H1 (cell line): ENCODE results near the gene ARID4B. TPM values are rescaled to one million over a fixed set of nuclear protein-coding genes. Genes with fewer than 3 reads are reported as not detected.

Experiments
- CHD1 ChIP-seq: IDR thresholded peaks from 2 replicates; pipeline ENCODE4 v1.6.1; 2012; ENCODE audit warnings: low read depth, low read length, improper control_type of control experiment
- CREB1 ChIP-seq: IDR thresholded peaks from 2 replicates; pipeline ENCODE4 v1.6.1; 2012; ENCODE audit warnings: inconsistent platforms
- JUN ChIP-seq: IDR thresholded peaks from 2 replicates; pipeline ENCODE4 v1.6.1; 2011; ENCODE audit warnings: low read depth, mild to moderate bottlenecking, improper control_type of control experiment, low read length
- KDM1A ChIP-seq: fragments of 200-600, 300-600 bp; sonication (generic); IDR thresholded peaks from 2 replicates; pipeline ENCODE4 v1.7.1; 2016; ENCODE audit warnings: mild to moderate bottlenecking, low read length, borderline replicate concordance
- NANOG ChIP-seq: IDR thresholded peaks from 2 replicates; pipeline ENCODE4 v1.6.1; 2011; ENCODE audit warnings: low read length, low read depth, mild to moderate bottlenecking, inconsistent platforms; ENCODE audit not compliant: insufficient read depth, poor library complexity, severe bottlenecking
- RXRA ChIP-seq: IDR thresholded peaks from 2 replicates; pipeline ENCODE4 v1.6.1; 2011; ENCODE audit warnings: low read depth, mild to moderate bottlenecking, low read length, moderate library complexity; ENCODE audit not compliant: insufficient read depth
- SIRT6 ChIP-seq: IDR thresholded peaks from one replicate; pipeline ENCODE4 v1.7.1; 2012; ENCODE audit warnings: low read length, inconsistent platforms
- TAF1 ChIP-seq: IDR thresholded peaks from 2 replicates; pipeline ENCODE4 v1.6.1; 2011; ENCODE audit warnings: mild to moderate bottlenecking, low read depth, low read length
- TBP ChIP-seq: IDR thresholded peaks from 2 replicates; pipeline ENCODE4 v1.6.1; 2011; ENCODE audit warnings: low read depth, low read length, improper control_type of control experiment
- TCF12 ChIP-seq: IDR thresholded peaks from 2 replicates; pipeline ENCODE4 v1.6.1; 2011; ENCODE audit warnings: low read depth, mild to moderate bottlenecking, low read length
- ZNF274 ChIP-seq: IDR thresholded peaks from 2 replicates; pipeline ENCODE4 v1.7.0; 2012; ENCODE audit warnings: low read length, borderline replicate concordance; ENCODE audit errors: extremely low read depth
- polyA plus RNA-seq, 7 experiments: library from polyadenylated mRNA; depleted of rRNA in 3 of 7; stranded (reverse) in 5 of 7; unstranded in 2 of 7; fragments of >200 nt in 5 of 7; fragments of 200-250 nt in 2 of 7; gene quantifications; 1 replicate in 5 of 7; 2 replicates in 1 of 7; 4 replicates in 1 of 7; pipeline versions ENCODE4 v1.2.1 to v1.2.3, GENCODE V29; 2011 to 2013; ENCODE audit warnings: missing spikeins in 2 of 7, mixed read lengths in 2 of 7
- total RNA-seq: library from RNA; stranded (reverse); fragmentation: NEBNext Ultra II Directional; extraction: Animal tissue kit (Norgen Biotek cat#: 25700); gene quantifications from 2 replicates; pipeline ENCODE4 v1.2.1, GENCODE V29; 2021
- TF ChIP-seq, protein P1 (sequence below): fragments of 300-600 bp; sonication (generic); IDR thresholded peaks from 2 replicates; pipeline ENCODE4 v1.7.1; 2012; ENCODE audit warnings: low read length, moderate library complexity, mild to moderate bottlenecking, inconsistent platforms; ENCODE audit not compliant: insufficient replicate concordance

The ARID4B gene
- total and polyA plus RNA-seq, 2 of the 8 experiments (the other 6 are each of a cell fraction or from before 2014, with no cell fraction given): 5.1 to 28.8 TPM

DNA sequence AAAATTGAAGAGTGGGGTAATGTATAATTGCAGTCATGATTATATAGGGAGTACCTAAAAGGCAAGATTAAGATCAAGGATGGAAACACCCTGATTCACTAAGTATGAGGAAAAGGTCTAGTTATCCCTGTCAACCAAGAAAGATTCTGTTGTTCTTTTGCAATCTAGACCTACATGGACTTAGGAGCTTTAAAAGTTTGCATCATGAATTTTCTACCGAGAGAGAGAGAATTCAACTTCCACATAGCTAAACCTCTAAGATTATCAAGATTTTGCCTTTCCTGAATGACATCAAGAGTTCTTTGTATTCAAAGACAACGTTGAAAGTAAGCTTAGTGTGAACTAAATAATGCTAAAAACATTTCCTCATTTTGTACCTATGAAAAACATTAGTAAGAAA is 88.1 kb downstream of the ARID4B start (continued):
- TF ChIP-seq, protein P1, sequence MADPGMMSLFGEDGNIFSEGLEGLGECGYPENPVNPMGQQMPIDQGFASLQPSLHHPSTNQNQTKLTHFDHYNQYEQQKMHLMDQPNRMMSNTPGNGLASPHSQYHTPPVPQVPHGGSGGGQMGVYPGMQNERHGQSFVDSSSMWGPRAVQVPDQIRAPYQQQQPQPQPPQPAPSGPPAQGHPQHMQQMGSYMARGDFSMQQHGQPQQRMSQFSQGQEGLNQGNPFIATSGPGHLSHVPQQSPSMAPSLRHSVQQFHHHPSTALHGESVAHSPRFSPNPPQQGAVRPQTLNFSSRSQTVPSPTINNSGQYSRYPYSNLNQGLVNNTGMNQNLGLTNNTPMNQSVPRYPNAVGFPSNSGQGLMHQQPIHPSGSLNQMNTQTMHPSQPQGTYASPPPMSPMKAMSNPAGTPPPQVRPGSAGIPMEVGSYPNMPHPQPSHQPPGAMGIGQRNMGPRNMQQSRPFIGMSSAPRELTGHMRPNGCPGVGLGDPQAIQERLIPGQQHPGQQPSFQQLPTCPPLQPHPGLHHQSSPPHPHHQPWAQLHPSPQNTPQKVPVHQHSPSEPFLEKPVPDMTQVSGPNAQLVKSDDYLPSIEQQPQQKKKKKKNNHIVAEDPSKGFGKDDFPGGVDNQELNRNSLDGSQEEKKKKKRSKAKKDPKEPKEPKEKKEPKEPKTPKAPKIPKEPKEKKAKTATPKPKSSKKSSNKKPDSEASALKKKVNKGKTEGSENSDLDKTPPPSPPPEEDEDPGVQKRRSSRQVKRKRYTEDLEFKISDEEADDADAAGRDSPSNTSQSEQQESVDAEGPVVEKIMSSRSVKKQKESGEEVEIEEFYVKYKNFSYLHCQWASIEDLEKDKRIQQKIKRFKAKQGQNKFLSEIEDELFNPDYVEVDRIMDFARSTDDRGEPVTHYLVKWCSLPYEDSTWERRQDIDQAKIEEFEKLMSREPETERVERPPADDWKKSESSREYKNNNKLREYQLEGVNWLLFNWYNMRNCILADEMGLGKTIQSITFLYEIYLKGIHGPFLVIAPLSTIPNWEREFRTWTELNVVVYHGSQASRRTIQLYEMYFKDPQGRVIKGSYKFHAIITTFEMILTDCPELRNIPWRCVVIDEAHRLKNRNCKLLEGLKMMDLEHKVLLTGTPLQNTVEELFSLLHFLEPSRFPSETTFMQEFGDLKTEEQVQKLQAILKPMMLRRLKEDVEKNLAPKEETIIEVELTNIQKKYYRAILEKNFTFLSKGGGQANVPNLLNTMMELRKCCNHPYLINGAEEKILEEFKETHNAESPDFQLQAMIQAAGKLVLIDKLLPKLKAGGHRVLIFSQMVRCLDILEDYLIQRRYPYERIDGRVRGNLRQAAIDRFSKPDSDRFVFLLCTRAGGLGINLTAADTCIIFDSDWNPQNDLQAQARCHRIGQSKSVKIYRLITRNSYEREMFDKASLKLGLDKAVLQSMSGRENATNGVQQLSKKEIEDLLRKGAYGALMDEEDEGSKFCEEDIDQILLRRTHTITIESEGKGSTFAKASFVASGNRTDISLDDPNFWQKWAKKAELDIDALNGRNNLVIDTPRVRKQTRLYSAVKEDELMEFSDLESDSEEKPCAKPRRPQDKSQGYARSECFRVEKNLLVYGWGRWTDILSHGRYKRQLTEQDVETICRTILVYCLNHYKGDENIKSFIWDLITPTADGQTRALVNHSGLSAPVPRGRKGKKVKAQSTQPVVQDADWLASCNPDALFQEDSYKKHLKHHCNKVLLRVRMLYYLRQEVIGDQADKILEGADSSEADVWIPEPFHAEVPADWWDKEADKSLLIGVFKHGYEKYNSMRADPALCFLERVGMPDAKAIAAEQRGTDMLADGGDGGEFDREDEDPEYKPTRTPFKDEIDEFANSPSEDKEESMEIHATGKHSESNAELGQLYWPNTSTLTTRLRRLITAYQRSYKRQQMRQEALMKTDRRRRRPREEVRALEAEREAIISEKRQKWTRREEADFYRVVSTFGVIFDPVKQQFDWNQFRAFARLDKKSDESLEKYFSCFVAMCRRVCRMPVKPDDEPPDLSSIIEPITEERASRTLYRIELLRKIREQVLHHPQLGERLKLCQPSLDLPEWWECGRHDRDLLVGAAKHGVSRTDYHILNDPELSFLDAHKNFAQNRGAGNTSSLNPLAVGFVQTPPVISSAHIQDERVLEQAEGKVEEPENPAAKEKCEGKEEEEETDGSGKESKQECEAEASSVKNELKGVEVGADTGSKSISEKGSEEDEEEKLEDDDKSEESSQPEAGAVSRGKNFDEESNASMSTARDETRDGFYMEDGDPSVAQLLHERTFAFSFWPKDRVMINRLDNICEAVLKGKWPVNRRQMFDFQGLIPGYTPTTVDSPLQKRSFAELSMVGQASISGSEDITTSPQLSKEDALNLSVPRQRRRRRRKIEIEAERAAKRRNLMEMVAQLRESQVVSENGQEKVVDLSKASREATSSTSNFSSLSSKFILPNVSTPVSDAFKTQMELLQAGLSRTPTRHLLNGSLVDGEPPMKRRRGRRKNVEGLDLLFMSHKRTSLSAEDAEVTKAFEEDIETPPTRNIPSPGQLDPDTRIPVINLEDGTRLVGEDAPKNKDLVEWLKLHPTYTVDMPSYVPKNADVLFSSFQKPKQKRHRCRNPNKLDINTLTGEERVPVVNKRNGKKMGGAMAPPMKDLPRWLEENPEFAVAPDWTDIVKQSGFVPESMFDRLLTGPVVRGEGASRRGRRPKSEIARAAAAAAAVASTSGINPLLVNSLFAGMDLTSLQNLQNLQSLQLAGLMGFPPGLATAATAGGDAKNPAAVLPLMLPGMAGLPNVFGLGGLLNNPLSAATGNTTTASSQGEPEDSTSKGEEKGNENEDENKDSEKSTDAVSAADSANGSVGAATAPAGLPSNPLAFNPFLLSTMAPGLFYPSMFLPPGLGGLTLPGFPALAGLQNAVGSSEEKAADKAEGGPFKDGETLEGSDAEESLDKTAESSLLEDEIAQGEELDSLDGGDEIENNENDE: no peak
- TF ChIP-seq RXRA (no peak), CREB1 (no peak), SIRT6 (no peak), KDM1A (no peak), NANOG (no peak), CHD1 (no peak), TBP (no peak), ZNF274 (no peak), JUN (no peak), TAF1 (no peak), TCF12 (no peak)
